SK-N-SH treated with all-trans-retinoic acid at 6 μM for 48 hours (cell line): Measurements from ENCODE around the gene PTPRN2.

Source experiments
- ATAC-seq: fragments of 200-7000 bp; cut with Tn5 transposase; 3 replicates; pipeline ENCODE4 v1.9.1; 2020; ENCODE audit warnings: mild to moderate bottlenecking, moderate library complexity
- ARNTL ChIP-seq: fragments of 450-650 bp; formaldehyde crosslinking; IDR thresholded peaks from 2 replicates; pipeline ENCODE4 v1.5.0; 2020; ENCODE audit warnings: low read depth, mild to moderate bottlenecking, moderate library complexity, borderline replicate concordance
- BACH2 ChIP-seq: fragments of 250-450 bp; sonication (Bioruptor Pico); IDR thresholded peaks from 2 replicates; pipeline ENCODE4 v1.9.0; 2021; ENCODE audit warnings: mild to moderate bottlenecking, borderline replicate concordance
- CREB5 ChIP-seq: fragments of 250-450 bp; sonication (Bioruptor Pico); IDR thresholded peaks from 2 replicates; pipeline ENCODE4 v1.5.1; 2020; ENCODE audit warnings: low read depth, mild to moderate bottlenecking, moderate library complexity
- CSDC2 ChIP-seq: fragments of 250-450 bp; sonication (Bioruptor Pico); IDR thresholded peaks from 2 replicates; pipeline ENCODE4 v1.5.0; 2020; ENCODE audit warnings: mild to moderate bottlenecking, moderate library complexity
- CSRNP3 ChIP-seq: fragments of 250-450 bp; sonication (Bioruptor Pico); IDR thresholded peaks from 2 replicates; pipeline ENCODE4 v1.5.1; 2021; ENCODE audit warnings: mild to moderate bottlenecking, moderate library complexity
- ESRRG ChIP-seq: fragments of 250-450 bp; sonication (Bioruptor Pico); IDR thresholded peaks from 2 replicates; pipeline ENCODE4 v1.6.1; 2021; ENCODE audit warnings: mild to moderate bottlenecking
- ISL1 ChIP-seq: fragments of 250-450 bp; sonication (Bioruptor Pico); IDR thresholded peaks from 2 replicates; pipeline ENCODE4 v2.1.2; 2022; ENCODE audit warnings: mild to moderate bottlenecking, moderate library complexity
- OSR1 ChIP-seq: fragments of 250-450 bp; sonication (Bioruptor Pico); IDR thresholded peaks from 2 replicates; pipeline ENCODE4 v1.8.0; 2022; ENCODE audit warnings: moderate library complexity, mild to moderate bottlenecking, inconsistent platforms
- PATZ1 ChIP-seq: fragments of 250-450 bp; sonication (Bioruptor Pico); IDR thresholded peaks from 2 replicates; pipeline ENCODE4 v1.8.0; 2020; ENCODE audit warnings: mild to moderate bottlenecking, moderate library complexity, borderline replicate concordance
- POU6F1 ChIP-seq: fragments of 250-450 bp; sonication (Bioruptor Pico); IDR thresholded peaks from 2 replicates; pipeline ENCODE4 v1.8.0; 2021; ENCODE audit warnings: low read depth, mild to moderate bottlenecking, moderate library complexity, borderline replicate concordance
- RARB ChIP-seq: fragments of 250-450 bp; sonication (Bioruptor Pico); IDR thresholded peaks from 2 replicates; pipeline ENCODE4 v1.8.0; 2021; ENCODE audit warnings: mild to moderate bottlenecking, moderate library complexity
- SNAI2 ChIP-seq: fragments of 250-450 bp; sonication (Bioruptor Pico); IDR thresholded peaks from 2 replicates; pipeline ENCODE4 v1.5.0; 2020; ENCODE audit warnings: mild to moderate bottlenecking, moderate library complexity
- TCF4 ChIP-seq: fragments of 250-450 bp; sonication (Bioruptor Pico); IDR thresholded peaks from 2 replicates; pipeline ENCODE4 v1.8.0; 2021; ENCODE audit warnings: mild to moderate bottlenecking, moderate library complexity, borderline replicate concordance
- TOX ChIP-seq: fragments of 250-450 bp; sonication (Bioruptor Pico); IDR thresholded peaks from 2 replicates; pipeline ENCODE4 v1.8.0; 2021; ENCODE audit warnings: mild to moderate bottlenecking, moderate library complexity, borderline replicate concordance
- TSHZ2 ChIP-seq: fragments of 250-450 bp; sonication (Bioruptor Pico); IDR thresholded peaks from 2 replicates; pipeline ENCODE4 v1.5.0; 2020; ENCODE audit warnings: mild to moderate bottlenecking, moderate library complexity
- ZC3H10 ChIP-seq: fragments of 250-450 bp; sonication (Bioruptor Pico); IDR thresholded peaks from 2 replicates; pipeline ENCODE4 v1.5.1; 2021; ENCODE audit warnings: mild to moderate bottlenecking, moderate library complexity
- ZFP30 ChIP-seq: fragments of 450-650 bp; formaldehyde crosslinking; IDR thresholded peaks from 2 replicates; pipeline ENCODE4 v1.5.0; 2022; ENCODE audit warnings: mild to moderate bottlenecking, moderate library complexity
- ZNF565 ChIP-seq: fragments of 450-650 bp; formaldehyde crosslinking; conservative IDR thresholded peaks from 2 replicates; pipeline ENCODE4 v1.5.0; 2020; ENCODE audit warnings: low read depth, mild to moderate bottlenecking, moderate library complexity
- ZNF70 ChIP-seq: fragments of 450-650 bp; formaldehyde crosslinking; IDR thresholded peaks from 2 replicates; pipeline ENCODE4 v1.5.0; 2020; ENCODE audit warnings: mild to moderate bottlenecking, moderate library complexity
- ZNF8 ChIP-seq: fragments of 450-650 bp; formaldehyde crosslinking; IDR thresholded peaks from 2 replicates; pipeline ENCODE4 v1.5.0; 2020; ENCODE audit warnings: mild to moderate bottlenecking, moderate library complexity

Gene PTPRN2

GRCh38 chr7:157769086-157769485 is 818.5 kb downstream of the PTPRN2 start:
- ATAC-seq, result no peak
- TF ChIP-seq OSR1 (CRISPR knock-in tag) (no peak), BACH2 (CRISPR knock-in tag) (no peak), RARB (no peak), POU6F1 (CRISPR knock-in tag) (no peak)

- TF ChIP-seq ZC3H10 (no peak), POU6F1 (CRISPR knock-in tag) (no peak), CREB5 (no peak), TSHZ2 (CRISPR knock-in tag) (no peak), ISL1 (no peak), TOX (no peak), ZNF8 (CRISPR knock-in tag) (no peak), CSRNP3 (CRISPR knock-in tag) (no peak), ZNF565 (no peak), ZNF70 (CRISPR knock-in tag) (no peak), ESRRG (no peak)
- ATAC-seq, result no peak
Observed at GRCh38 chr7:157768198-157768597, 819.4 kb downstream of the PTPRN2 start.

GRCh38 chr7:157767506-157768197 is 820.0 kb downstream of the PTPRN2 start:
- no peak for TF ChIP-seq ZNF565
- no peak for TF ChIP-seq ZNF70 (CRISPR knock-in tag)
- TF ChIP-seq ZC3H10, result no peak
- TF ChIP-seq ZFP30 (CRISPR knock-in tag), result no peak
- TF ChIP-seq CSDC2 (CRISPR knock-in tag), result no peak
- no peak for TF ChIP-seq SNAI2 (CRISPR knock-in tag)
- TF ChIP-seq CREB5, result no peak
- no peak for TF ChIP-seq TCF4 (CRISPR knock-in tag)
- TF ChIP-seq ARNTL (CRISPR knock-in tag), result no peak
- no peak for TF ChIP-seq RARB
- TF ChIP-seq PATZ1, result no peak
- no peak for ATAC-seq
